ENCODE measurements around the gene HERC2. TPM values are rescaled to one million over a fixed set of nuclear protein-coding genes. Genes with fewer than 3 reads are reported as not detected.

The HERC2 gene
- total RNA-seq, 1 donor from 2014 or later, result 86.2 TPM

DNA sequence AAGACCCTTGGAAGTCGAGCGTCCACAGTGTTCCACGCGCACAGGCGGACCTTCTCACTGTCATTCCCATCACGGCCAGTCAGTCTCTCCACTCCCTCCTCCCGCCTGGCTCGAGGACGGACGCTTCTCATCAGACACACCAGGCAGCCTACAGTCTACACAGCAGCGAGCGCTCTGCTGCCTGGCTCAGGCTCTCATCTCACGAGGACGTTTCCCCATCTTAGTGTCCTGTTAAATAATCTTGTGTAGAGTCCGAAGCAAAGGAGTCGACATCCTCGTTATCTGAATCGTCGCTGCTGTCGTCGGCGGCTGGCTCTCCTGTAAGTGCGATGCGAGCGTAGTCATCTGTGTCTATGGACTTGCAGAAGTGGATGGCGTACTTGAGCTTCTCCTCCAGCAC, 210.4 kb downstream of the HERC2 start:
- H3K4me3 Mint-ChIP-seq (ENCODE audit: low read depth), result no peak overlapping the region
- TF ChIP-seq CTCF (IDR thresholded peaks at IDR 0.05; ENCODE audit: unreplicated experiment), result no peak
- H3K27ac Mint-ChIP-seq, result no peak overlapping the region
- DNase-seq (ENCODE audit: low spot score, unreplicated experiment), result no peak
- peaks cover 2% of the 10 kb centered on the region for H3K4me1 Mint-ChIP-seq (ENCODE audit: low read depth)
- H3K9me3 Mint-ChIP-seq (ENCODE audit: low read depth), result no peaks in the 10 kb centered on the region
- H3K36me3 Mint-ChIP-seq (ENCODE audit: insufficient read depth), result peaks cover 20% of the 10 kb centered on the region
- H3K27me3 Mint-ChIP-seq, result peaks cover 20% of the 10 kb centered on the region

DNA sequence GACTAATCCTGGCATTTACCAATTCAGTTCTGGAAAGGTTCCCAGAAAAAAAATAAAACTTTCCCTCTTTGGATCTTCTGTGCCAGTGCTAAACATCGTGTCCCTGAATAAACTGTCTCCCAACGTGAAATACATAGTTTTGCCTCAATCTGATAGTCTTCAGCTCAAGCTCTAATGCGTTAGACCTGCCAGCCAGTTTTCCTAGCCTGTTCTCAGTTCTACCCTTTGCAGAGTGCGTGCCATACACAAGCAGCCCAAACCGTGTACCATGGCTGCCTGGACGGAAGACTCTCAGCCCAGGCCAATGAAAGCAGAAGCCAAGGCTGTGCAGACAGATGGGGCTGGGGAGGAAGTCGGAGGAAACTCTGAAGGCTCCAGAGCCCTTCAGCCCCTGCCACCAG, 211.5 kb downstream of the HERC2 start:
- H3K27me3 Mint-ChIP-seq, result peaks cover 27% of the 10 kb centered on the region
- H3K4me3 Mint-ChIP-seq (ENCODE audit: low read depth), result no peak overlapping the region
- no peak for TF ChIP-seq CTCF (IDR thresholded peaks at IDR 0.05; ENCODE audit: unreplicated experiment)
- H3K36me3 Mint-ChIP-seq (ENCODE audit: insufficient read depth), result peaks cover 15% of the 10 kb centered on the region
- DNase-seq (ENCODE audit: low spot score, unreplicated experiment), result no peak
- H3K27ac Mint-ChIP-seq, result no peak overlapping the region
- peaks cover 3% of the 10 kb centered on the region for H3K4me1 Mint-ChIP-seq (ENCODE audit: low read depth)
- no peaks in the 10 kb centered on the region for H3K9me3 Mint-ChIP-seq (ENCODE audit: low read depth)

GRCh38 chr15:28109626-28110455, 212.1 kb downstream of the HERC2 start:
- peaks cover 27% of the 10 kb centered on the region for H3K27me3 Mint-ChIP-seq
- no peaks in the 10 kb centered on the region for H3K9me3 Mint-ChIP-seq (ENCODE audit: low read depth)
- peaks cover 14% of the 10 kb centered on the region for H3K36me3 Mint-ChIP-seq (ENCODE audit: insufficient read depth)
- peaks cover 3% of the 10 kb centered on the region for H3K4me1 Mint-ChIP-seq (ENCODE audit: low read depth)
- DNase-seq (ENCODE audit: low spot score, unreplicated experiment), result no peak
- TF ChIP-seq CTCF (IDR thresholded peaks at IDR 0.05; ENCODE audit: unreplicated experiment), result no peak
- H3K4me3 Mint-ChIP-seq (ENCODE audit: low read depth), result no peak overlapping the region
- H3K27ac Mint-ChIP-seq, result no peak overlapping the region

GRCh38 chr15:28107904-28108275, 214.1 kb downstream of the HERC2 start:
- Mint-ChIP-seq H3K4me3 (ENCODE audit: low read depth) (peak overlapping the region; percentile 49), H3K36me3 (ENCODE audit: insufficient read depth) (peaks cover 14% of the 10 kb centered on the region), H3K9me3 (ENCODE audit: low read depth) (no peaks in the 10 kb centered on the region), H3K27me3 (peaks cover 47% of the 10 kb centered on the region), H3K27ac (no peak overlapping the region), H3K4me1 (ENCODE audit: low read depth) (peaks cover 3% of the 10 kb centered on the region)
- no peak for TF ChIP-seq CTCF (IDR thresholded peaks at IDR 0.05; ENCODE audit: unreplicated experiment)
- DNase-seq (ENCODE audit: low spot score, unreplicated experiment), result no peak

GRCh38 chr15:28107111-28107903, 214.7 kb downstream of the HERC2 start:
- H3K36me3 Mint-ChIP-seq (ENCODE audit: insufficient read depth), result peaks cover 14% of the 10 kb centered on the region
- DNase-seq (ENCODE audit: low spot score, unreplicated experiment), result peak; percentile 29
- peaks cover 3% of the 10 kb centered on the region for H3K4me1 Mint-ChIP-seq (ENCODE audit: low read depth)
- H3K4me3 Mint-ChIP-seq (ENCODE audit: low read depth), result peak overlapping the region; percentile 77
- H3K27ac Mint-ChIP-seq, result peak overlapping the region; percentile 94
- no peaks in the 10 kb centered on the region for H3K9me3 Mint-ChIP-seq (ENCODE audit: low read depth)
- peaks cover 51% of the 10 kb centered on the region for H3K27me3 Mint-ChIP-seq
- no peak for TF ChIP-seq CTCF (IDR thresholded peaks at IDR 0.05; ENCODE audit: unreplicated experiment)
